ENCODE measurements around the gene KCP. TPM values are rescaled to one million over a fixed set of nuclear protein-coding genes. Genes with fewer than 3 reads are reported as not detected.
A peak's percentile ranks its signal among the peaks of the same experiment; 100 is the strongest.

The KCP gene
- total RNA-seq, 1 donor from 2014 or later = not detected

GRCh38 chr7:128906766-128907559, 3.5 kb downstream of the KCP start:
- DNase-seq (ENCODE audit: low read depth in 2 of 2) = no peak

GRCh38 chr7:128906001-128906765, 4.3 kb downstream of the KCP start:
- DNase-seq (ENCODE audit: low read depth in 2 of 2) = no peak

- peak; percentile 40 to 59 for DNase-seq (ENCODE audit: low read depth in 2 of 2)
Observed at GRCh38 chr7:128904381-128905197, 5.9 kb downstream of the KCP start.

- DNase-seq (ENCODE audit: low read depth in 2 of 2) = no peak
Observed at GRCh38 chr7:128903621-128904361, 6.7 kb downstream of the KCP start.

- peak in 1 of 2 donors; percentile 14 for DNase-seq (ENCODE audit: low read depth in 2 of 2)
Observed at GRCh38 chr7:128902761-128903585, 7.5 kb downstream of the KCP start.

- DNase-seq (ENCODE audit: low read depth in 2 of 2) = no peak
Observed at GRCh38 chr7:128900237-128900636, 10.3 kb downstream of the KCP start.

- DNase-seq (ENCODE audit: low read depth in 2 of 2) = no peak
Observed at GRCh38 chr7:128899392-128899791, 11.1 kb downstream of the KCP start.

- DNase-seq (ENCODE audit: low read depth in 2 of 2) = no peak
Observed at GRCh38 chr7:128895320-128895719, 15.2 kb downstream of the KCP start.

GRCh38 chr7:128894101-128894440, 16.4 kb downstream of the KCP start:
- no peak for DNase-seq (ENCODE audit: low read depth in 2 of 2)

GRCh38 chr7:128893251-128894100, 17.0 kb downstream of the KCP start:
- no peak for DNase-seq (ENCODE audit: low read depth in 2 of 2)

- no peak for DNase-seq (ENCODE audit: low read depth in 2 of 2)
Observed at GRCh38 chr7:128892521-128893250, 17.8 kb downstream of the KCP start.

GRCh38 chr7:128891942-128892269, 18.6 kb downstream of the KCP start:
- DNase-seq (ENCODE audit: low read depth in 2 of 2) = no peak

- no peak for DNase-seq (ENCODE audit: low read depth in 2 of 2)
Observed at GRCh38 chr7:128891110-128891941, 19.2 kb downstream of the KCP start.

- no peak for DNase-seq (ENCODE audit: low read depth in 2 of 2)
Observed at GRCh38 chr7:128890306-128891109, 20.0 kb downstream of the KCP start.

GRCh38 chr7:128889121-128889520, 21.4 kb downstream of the KCP start:
- DNase-seq (ENCODE audit: low read depth in 2 of 2) = no peak

GRCh38 chr7:128888756-128889095, 21.8 kb downstream of the KCP start:
- no peak for DNase-seq (ENCODE audit: low read depth in 2 of 2)

- DNase-seq (ENCODE audit: low read depth in 2 of 2) = no peak
Observed at GRCh38 chr7:128888039-128888755, 22.3 kb downstream of the KCP start.
